H1 (cell line): ENCODE data around the gene ZNF789.

Experiments
- CEBPB ChIP-seq: IDR thresholded peaks from 2 replicates; pipeline ENCODE4 v1.6.1; 2012; ENCODE audit warnings: low read depth, low read length
- JUN ChIP-seq: IDR thresholded peaks from 2 replicates; pipeline ENCODE4 v1.6.1; 2011; ENCODE audit warnings: low read depth, mild to moderate bottlenecking, improper control_type of control experiment, low read length

GRCh38 chr7:99469381-99470065 lies 3.2 kb upstream of the ZNF789 start:
- TF ChIP-seq JUN, result no peak
- TF ChIP-seq CEBPB, result no peak
